CD4-positive, alpha-beta memory T cell (primary cell): ENCODE results near the gene BLOC1S2. TPM values are rescaled to one million over a fixed set of nuclear protein-coding genes. Genes with fewer than 3 reads are reported as not detected.

Experiments
- CTCF ChIA-PET: fragments of 350-600 bp; sonication (Branson Sonifier 250); formaldehyde crosslinking; loops from one replicate; lab custom pipeline; 2021; ENCODE audit warnings: inconsistent platforms; ENCODE audit not compliant: partially characterized antibody; lab: Charles Lee
- POLR2A ChIA-PET: fragments of 350-600 bp; sonication (Branson Sonifier 250); formaldehyde crosslinking; loops from one replicate; lab custom pipeline; 2021; ENCODE audit not compliant: partially characterized antibody; lab: Charles Lee
- DNase-seq, 5 donors: peaks; one replicate each; pipeline versions ENCODE4 v3.0.0 to v3.0.0-alpha.2; 2020 to 2022; ENCODE audit warnings: mixed read lengths in 1 of 5
- H3K27ac ChIP-seq: one replicate; pipeline ENCODE4 v1.7.0; 2013; ENCODE audit warnings: low read depth, low read length
- H3K27me3 ChIP-seq: 2 replicates; pipeline ENCODE4 v1.7.0; 2013; ENCODE audit warnings: mild to moderate bottlenecking, low read length, moderate library complexity; ENCODE audit not compliant: insufficient read depth
- H3K36me3 ChIP-seq: 2 replicates; pipeline ENCODE4 v1.7.0; 2013; ENCODE audit warnings: mild to moderate bottlenecking, low read length, moderate library complexity; ENCODE audit not compliant: insufficient read depth
- H3K4me1 ChIP-seq: 2 replicates; pipeline ENCODE4 v1.7.0; 2013; ENCODE audit warnings: mild to moderate bottlenecking, low read length, moderate library complexity; ENCODE audit not compliant: insufficient read depth
- H3K4me3 ChIP-seq, 2 donors: one replicate each; pipeline ENCODE4 v1.7.0; 2013; ENCODE audit warnings: low read length in 2 of 2, mild to moderate bottlenecking in 1 of 2
- H3K9me3 ChIP-seq, 2 donors: one replicate each; pipeline ENCODE4 v1.7.0; 2013; ENCODE audit warnings: low read length in 2 of 2, control low read depth in 1 of 2; ENCODE audit not compliant: control insufficient read depth in 1 of 2
- H3K27ac Mint-ChIP-seq, 7 donors: one replicate each; pipeline ENCODE4 v1.8.0; 2020 to 2021; ENCODE audit warnings: mixed read lengths in 7 of 7, mild to moderate bottlenecking in 6 of 7, inconsistent platforms in 3 of 7, moderate library complexity in 3 of 7
- H3K27me3 Mint-ChIP-seq, 2 donors: one replicate each; pipeline ENCODE4 v1.8.0; 2020 to 2021; ENCODE audit warnings: mixed read lengths in 2 of 2
- H3K36me3 Mint-ChIP-seq, 2 donors: one replicate each; pipeline ENCODE4 v1.8.0; 2020 to 2021; ENCODE audit warnings: mixed read lengths in 2 of 2, inconsistent platforms in 1 of 2, mild to moderate bottlenecking in 1 of 2
- H3K4me1 Mint-ChIP-seq, 4 donors: one replicate each; pipeline ENCODE4 v1.8.0; 2020 to 2021; ENCODE audit warnings: mixed read lengths in 4 of 4, mild to moderate bottlenecking in 1 of 4
- H3K4me3 Mint-ChIP-seq, 8 donors: one replicate each; pipeline ENCODE4 v1.8.0; 2020 to 2021; ENCODE audit warnings: mixed read lengths in 8 of 8, mild to moderate bottlenecking in 7 of 8, moderate library complexity in 6 of 8, inconsistent platforms in 3 of 8
- H3K9me3 Mint-ChIP-seq, 8 donors: one replicate each; pipeline ENCODE4 v1.8.0; 2020 to 2021; ENCODE audit warnings: mixed read lengths in 8 of 8, mild to moderate bottlenecking in 5 of 8, inconsistent platforms in 3 of 8, moderate library complexity in 1 of 8
- intact Hi-C: fragments of 100-400 bp; cut with micrococcal nuclease; formaldehyde crosslinking; loops from one replicate; pipeline ENCODE4 v1.15.1; 2023
- polyA plus RNA-seq, 2 donors: library from polyadenylated mRNA; unstranded; fragments of 300-500 nt; fragmentation: Illumina TruSeq; gene quantifications; one replicate each; pipeline ENCODE4 v1.2.3, GENCODE V29; 2021
- total RNA-seq, 2 experiments: library from RNA; stranded (reverse); gene quantifications; one replicate each; pipeline ENCODE4 v1.2.3, GENCODE V29; 2021

The BLOC1S2 gene
- total and polyA plus RNA-seq, 4 experiments from 2014 or later, result 32.0 to 77.8 (median 52.6) TPM

- H3K4me3 Mint-ChIP-seq, result no peak overlapping the region
- no peak overlapping the region for H3K4me3 ChIP-seq
- no peaks in the 10 kb centered on the region for H3K9me3 ChIP-seq
- H3K36me3 Mint-ChIP-seq, result no peaks in the 10 kb centered on the region
- H3K9me3 Mint-ChIP-seq, result no peaks in the 10 kb centered on the region
- CTCF ChIA-PET, result interaction anchor here (0.7 to 1.5 kb wide), 4 partner anchors 10 to 155 kb away, joined by 3 to 4 read pairs (median 4); no protein-coding TSS in a partner anchor
- H3K4me1 ChIP-seq, result no peaks in the 10 kb centered on the region
- POLR2A ChIA-PET, result no interaction called here
- no peak for DNase-seq
- no peak overlapping the region for H3K27ac Mint-ChIP-seq
- H3K27ac ChIP-seq, result no peak overlapping the region
- peaks cover 3 to 7% of the 10 kb centered on the region in 2 donors for H3K27me3 Mint-ChIP-seq
- intact Hi-C loops, result no loop called here
- peaks cover 3% of the 10 kb centered on the region for H3K27me3 ChIP-seq
- no peaks in the 10 kb centered on the region for H3K36me3 ChIP-seq
- H3K4me1 Mint-ChIP-seq, result peaks cover 0 to 6% (median 3%) of the 10 kb centered on the region in 4 donors
Measured at GRCh38 chr10:100327718-100328009, 41.2 kb upstream of the BLOC1S2 start.

GRCh38 chr10:100327007-100327717 lies 40.7 kb upstream of the BLOC1S2 start:
- ChIA-PET CTCF (interaction anchor here (0.7 to 1.5 kb wide), 4 partner anchors 11 to 155 kb away, joined by 3 to 4 read pairs (median 4); no protein-coding TSS in a partner anchor), POLR2A (no interaction called here)
- peak in 1 of 5 donors; percentile 3 for DNase-seq
- H3K36me3 Mint-ChIP-seq, result no peaks in the 10 kb centered on the region
- H3K4me1 Mint-ChIP-seq, result peaks cover 0 to 6% (median 3%) of the 10 kb centered on the region in 4 donors
- no peak overlapping the region for H3K4me3 ChIP-seq
- H3K27ac ChIP-seq, result no peak overlapping the region
- peak overlapping the region in 1 of 7 donors; percentile 27 for H3K27ac Mint-ChIP-seq
- H3K9me3 ChIP-seq, result no peaks in the 10 kb centered on the region
- peaks cover 3% of the 10 kb centered on the region for H3K27me3 ChIP-seq
- H3K4me1 ChIP-seq, result no peaks in the 10 kb centered on the region
- H3K36me3 ChIP-seq, result no peaks in the 10 kb centered on the region
- H3K27me3 Mint-ChIP-seq, result peaks cover 3 to 7% of the 10 kb centered on the region in 2 donors
- intact Hi-C loops, result no loop called here
- H3K4me3 Mint-ChIP-seq, result no peak overlapping the region
- H3K9me3 Mint-ChIP-seq, result no peaks in the 10 kb centered on the region

GRCh38 chr10:100325158-100325557 lies 38.7 kb upstream of the BLOC1S2 start:
- Histone ChIP-seq H3K27ac (no peak overlapping the region), H3K4me1 (no peaks in the 10 kb centered on the region), H3K9me3 (no peaks in the 10 kb centered on the region), H3K36me3 (no peaks in the 10 kb centered on the region), H3K4me3 (no peak overlapping the region), H3K27me3 (no peaks in the 10 kb centered on the region)
- no peaks in the 10 kb centered on the region for H3K9me3 Mint-ChIP-seq
- peaks cover 0 to 6% (median 3%) of the 10 kb centered on the region in 4 donors for H3K4me1 Mint-ChIP-seq
- ChIA-PET POLR2A (no interaction called here), CTCF (interaction anchor here (0.8 to 1.3 kb wide), 2 partner anchors 13 to 109 kb away, joined by 3 to 4 read pairs; no protein-coding TSS in a partner anchor)
- intact Hi-C loops, result no loop called here
- H3K27ac Mint-ChIP-seq, result no peak overlapping the region
- peaks cover 3 to 5% of the 10 kb centered on the region in 2 donors for H3K27me3 Mint-ChIP-seq
- no peak overlapping the region for H3K4me3 Mint-ChIP-seq
- no peak for DNase-seq
- H3K36me3 Mint-ChIP-seq, result no peaks in the 10 kb centered on the region

GRCh38 chr10:100319707-100320402 lies 33.4 kb upstream of the BLOC1S2 start:
- POLR2A ChIA-PET, result no interaction called here
- Mint-ChIP-seq H3K9me3 (no peaks in the 10 kb centered on the region), H3K4me3 (no peak overlapping the region), H3K4me1 (no peaks in the 10 kb centered on the region), H3K27ac (no peak overlapping the region), H3K36me3 (no peaks in the 10 kb centered on the region), H3K27me3 (peaks cover 23 to 25% of the 10 kb centered on the region in 2 donors)
- intact Hi-C loops, result no loop called here
- Histone ChIP-seq H3K36me3 (no peaks in the 10 kb centered on the region), H3K9me3 (no peaks in the 10 kb centered on the region), H3K27ac (no peak overlapping the region), H3K27me3 (peaks cover 7% of the 10 kb centered on the region), H3K4me3 (no peak overlapping the region), H3K4me1 (no peaks in the 10 kb centered on the region)
- DNase-seq, result no peak
- CTCF ChIA-PET, result no interaction called here

GRCh38 chr10:100318207-100318606 lies 31.7 kb upstream of the BLOC1S2 start:
- Histone ChIP-seq H3K9me3 (no peaks in the 10 kb centered on the region), H3K4me3 (no peak overlapping the region), H3K4me1 (no peaks in the 10 kb centered on the region), H3K27me3 (peaks cover 7% of the 10 kb centered on the region), H3K36me3 (no peaks in the 10 kb centered on the region), H3K27ac (no peak overlapping the region)
- H3K27me3 Mint-ChIP-seq, result peaks cover 25 to 31% of the 10 kb centered on the region in 2 donors
- no peaks in the 10 kb centered on the region for H3K9me3 Mint-ChIP-seq
- POLR2A ChIA-PET, result no interaction called here
- H3K4me1 Mint-ChIP-seq, result no peaks in the 10 kb centered on the region
- intact Hi-C loops, result no loop called here
- H3K4me3 Mint-ChIP-seq, result no peak overlapping the region
- H3K27ac Mint-ChIP-seq, result no peak overlapping the region
- no peak for DNase-seq
- CTCF ChIA-PET, result interaction anchor here (1.2 kb wide), 1 partner anchor 114 kb away, joined by 4 read pairs; no protein-coding TSS in a partner anchor
- H3K36me3 Mint-ChIP-seq, result no peaks in the 10 kb centered on the region

GRCh38 chr10:100315615-100316014 lies 29.1 kb upstream of the BLOC1S2 start:
- Histone ChIP-seq H3K27ac (no peak overlapping the region), H3K4me1 (no peaks in the 10 kb centered on the region), H3K4me3 (no peak overlapping the region), H3K27me3 (peaks cover 7% of the 10 kb centered on the region), H3K9me3 (no peaks in the 10 kb centered on the region), H3K36me3 (no peaks in the 10 kb centered on the region)
- Mint-ChIP-seq H3K27me3 (peaks cover 39 to 40% of the 10 kb centered on the region in 2 donors), H3K9me3 (no peaks in the 10 kb centered on the region), H3K4me3 (no peak overlapping the region), H3K4me1 (no peaks in the 10 kb centered on the region), H3K27ac (no peak overlapping the region), H3K36me3 (no peaks in the 10 kb centered on the region)
- POLR2A ChIA-PET, result no interaction called here
- CTCF ChIA-PET, result no interaction called here
- intact Hi-C loops, result no loop called here
- no peak for DNase-seq

- H3K4me1 Mint-ChIP-seq, result no peaks in the 10 kb centered on the region
Measured at GRCh38 chr10:100311298-100311697, 24.8 kb upstream of the BLOC1S2 start.

More at GRCh38 chr10:100311298-100311697, 24.8 kb upstream of the BLOC1S2 start:
- Histone ChIP-seq H3K36me3 (no peaks in the 10 kb centered on the region), H3K27ac (no peak overlapping the region), H3K4me1 (no peaks in the 10 kb centered on the region), H3K4me3 (no peak overlapping the region), H3K9me3 (no peaks in the 10 kb centered on the region), H3K27me3 (no peaks in the 10 kb centered on the region)
- intact Hi-C loops, result no loop called here
- Mint-ChIP-seq H3K9me3 (no peaks in the 10 kb centered on the region), H3K27ac (peak overlapping the region in 1 of 7 donors; percentile 39), H3K27me3 (peaks cover 37 to 42% of the 10 kb centered on the region in 2 donors), H3K4me3 (no peak overlapping the region), H3K36me3 (no peaks in the 10 kb centered on the region)
- CTCF ChIA-PET, result interaction anchor here (1.4 kb wide), 1 partner anchor 123 kb away, joined by 3 read pairs; no protein-coding TSS in a partner anchor
- POLR2A ChIA-PET, result no interaction called here
- no peak for DNase-seq
